NCI-H1092 treated with DMSO at 0.1 percent for 48 hours (cell line): Measurements from ENCODE around the gene VPS13D.
"Not testable (repeated sequence)": the region's sequence is repeated elsewhere in the genome, so short reads cannot be mapped to it uniquely, and the experiment has no call there.

Experiments used
- DNase-seq: peaks from one replicate; lab custom pipeline; 2025; lab: John Stamatoyannopoulos, UW

VPS13D gene

GRCh38 chr1:12372761-12373160 lies 142.9 kb downstream of the VPS13D start:
- no peak for DNase-seq

GRCh38 chr1:12375133-12375829 lies 145.5 kb downstream of the VPS13D start:
- no peak for DNase-seq

GRCh38 chr1:12376236-12377045 lies 146.6 kb downstream of the VPS13D start:
- DNase-seq, result no peak

GRCh38 chr1:12380326-12381249 lies 150.8 kb downstream of the VPS13D start:
- DNase-seq, result peak; percentile 42

- DNase-seq, result no peak
Measured at GRCh38 chr1:12383001-12383400, 153.2 kb downstream of the VPS13D start.

- no peak for DNase-seq
Measured at GRCh38 chr1:12383786-12384185, 154.0 kb downstream of the VPS13D start.

- DNase-seq, result no peak
Measured at GRCh38 chr1:12384836-12385456, 155.1 kb downstream of the VPS13D start.

GRCh38 chr1:12386130-12386529 lies 156.3 kb downstream of the VPS13D start:
- no peak for DNase-seq

GRCh38 chr1:12387641-12388040 lies 157.8 kb downstream of the VPS13D start:
- DNase-seq, result no peak

- not testable (repeated sequence) for DNase-seq
Measured at GRCh38 chr1:12390296-12390695, 160.5 kb downstream of the VPS13D start.

- no peak for DNase-seq
Measured at GRCh38 chr1:12397462-12398450, 167.9 kb downstream of the VPS13D start.

GRCh38 chr1:12398479-12398878 lies 168.6 kb downstream of the VPS13D start:
- no peak for DNase-seq

GRCh38 chr1:12400027-12400693 lies 170.3 kb downstream of the VPS13D start:
- DNase-seq, result no peak

GRCh38 chr1:12402159-12402673 lies 172.4 kb downstream of the VPS13D start:
- no peak for DNase-seq

GRCh38 chr1:12402842-12403241 lies 173.0 kb downstream of the VPS13D start:
- DNase-seq, result no peak

GRCh38 chr1:12404918-12405317 lies 175.1 kb downstream of the VPS13D start:
- DNase-seq, result no peak

- DNase-seq, result peak; percentile 67
Measured at GRCh38 chr1:12405325-12406210, 175.7 kb downstream of the VPS13D start.

- no peak for DNase-seq
Measured at GRCh38 chr1:12406211-12407021, 176.6 kb downstream of the VPS13D start.
